ENCODE results near the gene AOPEP. TPM values are rescaled to one million over a fixed set of nuclear protein-coding genes. Genes with fewer than 3 reads are reported as not detected.
A peak's percentile ranks its signal among the peaks of the same experiment; 100 is the strongest.

Gene AOPEP
- total RNA-seq, 1 donor from 2014 or later: 75.3 TPM

DNA sequence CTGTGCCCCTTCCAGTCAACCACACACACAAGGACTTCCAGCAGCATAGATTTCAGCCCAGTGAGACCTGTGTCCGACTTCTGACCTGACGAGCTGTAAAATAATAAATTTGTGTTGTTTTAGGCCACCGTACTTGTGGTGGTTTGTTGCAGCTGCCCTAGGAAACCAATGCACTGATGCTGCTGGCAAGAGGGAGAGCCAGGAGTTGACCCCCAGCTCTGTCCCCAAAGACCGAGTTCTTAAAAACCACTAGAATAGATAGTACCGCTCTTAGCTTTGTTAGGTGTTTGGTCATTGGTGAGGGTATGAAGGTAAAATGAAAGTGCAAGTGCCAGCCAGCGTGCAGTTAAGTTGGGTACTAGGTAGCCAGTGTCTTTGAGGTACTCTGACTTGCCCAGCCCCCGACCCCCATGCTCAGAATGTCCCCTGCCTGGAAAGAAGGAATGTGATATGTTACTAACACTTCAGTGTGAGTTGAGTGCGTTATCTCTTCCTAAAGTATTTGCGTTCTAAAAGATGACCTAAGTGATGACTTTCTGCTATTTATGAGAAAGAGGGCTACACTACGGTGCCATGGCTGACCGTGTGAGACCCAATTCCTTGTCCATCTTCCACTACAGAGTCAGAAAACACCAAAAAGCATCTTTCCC lies 185.6 kb downstream of the AOPEP start:
- H3K9ac ChIP-seq (ENCODE audit: low read length): peak overlapping the region; percentile 57
- H3K4me2 ChIP-seq (ENCODE audit: low read length): peak overlapping the region; percentile 62

DNA sequence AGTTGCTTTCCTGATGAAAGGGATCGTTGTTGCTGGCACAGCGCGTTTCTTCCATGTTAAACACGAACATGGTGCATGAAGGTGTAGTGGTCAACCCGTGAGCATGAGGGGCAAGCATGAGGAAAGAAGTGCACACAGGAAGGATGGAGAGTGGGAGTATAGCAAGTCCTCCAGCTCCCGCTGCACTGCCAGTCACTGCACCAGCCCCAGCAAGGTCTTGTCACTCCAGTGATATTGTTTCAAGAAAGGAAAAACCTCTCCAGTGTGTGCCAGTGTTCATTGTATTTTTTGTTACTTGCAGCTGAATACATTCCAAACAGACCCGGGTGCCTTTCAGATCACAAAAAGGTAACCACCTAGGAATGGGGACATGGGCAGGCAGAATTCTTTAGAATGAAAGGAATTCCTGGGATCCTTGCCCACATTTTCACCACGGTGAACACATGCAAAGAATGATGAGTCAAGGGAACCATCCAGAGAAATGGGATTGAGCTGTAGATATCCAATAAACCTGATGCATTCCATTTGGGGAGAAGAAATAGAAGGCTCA lies 186.3 kb downstream of the AOPEP start:
- H3K4me1 Mint-ChIP-seq (ENCODE audit: low read depth, unreplicated experiment): peaks cover 69% of the 10 kb centered on the region
- TF ChIP-seq, protein P1, sequence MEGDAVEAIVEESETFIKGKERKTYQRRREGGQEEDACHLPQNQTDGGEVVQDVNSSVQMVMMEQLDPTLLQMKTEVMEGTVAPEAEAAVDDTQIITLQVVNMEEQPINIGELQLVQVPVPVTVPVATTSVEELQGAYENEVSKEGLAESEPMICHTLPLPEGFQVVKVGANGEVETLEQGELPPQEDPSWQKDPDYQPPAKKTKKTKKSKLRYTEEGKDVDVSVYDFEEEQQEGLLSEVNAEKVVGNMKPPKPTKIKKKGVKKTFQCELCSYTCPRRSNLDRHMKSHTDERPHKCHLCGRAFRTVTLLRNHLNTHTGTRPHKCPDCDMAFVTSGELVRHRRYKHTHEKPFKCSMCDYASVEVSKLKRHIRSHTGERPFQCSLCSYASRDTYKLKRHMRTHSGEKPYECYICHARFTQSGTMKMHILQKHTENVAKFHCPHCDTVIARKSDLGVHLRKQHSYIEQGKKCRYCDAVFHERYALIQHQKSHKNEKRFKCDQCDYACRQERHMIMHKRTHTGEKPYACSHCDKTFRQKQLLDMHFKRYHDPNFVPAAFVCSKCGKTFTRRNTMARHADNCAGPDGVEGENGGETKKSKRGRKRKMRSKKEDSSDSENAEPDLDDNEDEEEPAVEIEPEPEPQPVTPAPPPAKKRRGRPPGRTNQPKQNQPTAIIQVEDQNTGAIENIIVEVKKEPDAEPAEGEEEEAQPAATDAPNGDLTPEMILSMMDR (IDR thresholded peaks at IDR 0.05; ENCODE audit: insufficient read depth, low read depth, low read length): no peak
- no peak for TF ChIP-seq EZH2 (IDR thresholded peaks at IDR 0.05; ENCODE audit: insufficient read depth, low read length)
- Histone ChIP-seq H3K4me1 (ENCODE audit: insufficient read depth, low read length) (peaks cover 40% of the 10 kb centered on the region), H3K4me2 (ENCODE audit: low read length) (peak overlapping the region; percentile 62), H3K79me2 (ENCODE audit: insufficient read depth, low read length) (peaks cover 4% of the 10 kb centered on the region), H2AFZ (ENCODE audit: low read depth, low read length) (no peak overlapping the region), H3K9ac (ENCODE audit: low read length) (peak overlapping the region; percentile 57), H4K20me1 (ENCODE audit: insufficient read depth, low read length) (no peaks in the 10 kb centered on the region), H3K4me3 (ENCODE audit: insufficient read depth, low read depth, low read length) (no peak overlapping the region), H3K9me3 (ENCODE audit: insufficient read depth, low read depth, low read length) (no peaks in the 10 kb centered on the region), H3K27me3 (ENCODE audit: insufficient read depth, low read length) (no peaks in the 10 kb centered on the region), H3K27ac (ENCODE audit: low read depth, low read length) (peak overlapping the region; percentile 84), H3K36me3 (ENCODE audit: insufficient read depth, low read length) (no peaks in the 10 kb centered on the region)
- FAIRE-seq (peak; percentile 82), DNase-seq (ENCODE audit: low read depth) (peak; percentile 95)
- peak overlapping the region; percentile 92 for H3K27ac Mint-ChIP-seq (ENCODE audit: unreplicated experiment)
- H3K9me3 Mint-ChIP-seq (ENCODE audit: unreplicated experiment): peaks cover 7% of the 10 kb centered on the region
- H3K4me3 Mint-ChIP-seq (ENCODE audit: unreplicated experiment): no peak overlapping the region
- H3K27me3 Mint-ChIP-seq (ENCODE audit: low read depth, unreplicated experiment): no peaks in the 10 kb centered on the region
- peaks cover 9% of the 10 kb centered on the region for H3K36me3 Mint-ChIP-seq (ENCODE audit: low read depth, unreplicated experiment)

More for the DNA sequence above, 185.6 kb downstream of the AOPEP start:
- no peaks in the 10 kb centered on the region for H4K20me1 ChIP-seq (ENCODE audit: insufficient read depth, low read length)
- peaks cover 42% of the 10 kb centered on the region for H3K4me1 ChIP-seq (ENCODE audit: insufficient read depth, low read length)
- H3K4me1 Mint-ChIP-seq (ENCODE audit: low read depth, unreplicated experiment): peaks cover 70% of the 10 kb centered on the region
- H3K27ac ChIP-seq (ENCODE audit: low read depth, low read length): peak overlapping the region; percentile 84
- no peaks in the 10 kb centered on the region for H3K27me3 ChIP-seq (ENCODE audit: insufficient read depth, low read length)
- H3K4me3 ChIP-seq (ENCODE audit: insufficient read depth, low read depth, low read length): no peak overlapping the region
- no peaks in the 10 kb centered on the region for H3K36me3 ChIP-seq (ENCODE audit: insufficient read depth, low read length)
- peak overlapping the region; percentile 92 for H3K27ac Mint-ChIP-seq (ENCODE audit: unreplicated experiment)
- FAIRE-seq (no peak), DNase-seq (ENCODE audit: low read depth) (no peak)
- H2AFZ ChIP-seq (ENCODE audit: low read depth, low read length): no peak overlapping the region
- H3K36me3 Mint-ChIP-seq (ENCODE audit: low read depth, unreplicated experiment): peaks cover 7% of the 10 kb centered on the region
- H3K4me3 Mint-ChIP-seq (ENCODE audit: unreplicated experiment): no peak overlapping the region
- H3K9me3 Mint-ChIP-seq (ENCODE audit: unreplicated experiment): peaks cover 7% of the 10 kb centered on the region
- H3K27me3 Mint-ChIP-seq (ENCODE audit: low read depth, unreplicated experiment): no peaks in the 10 kb centered on the region
- peaks cover 4% of the 10 kb centered on the region for H3K79me2 ChIP-seq (ENCODE audit: insufficient read depth, low read length)
- no peaks in the 10 kb centered on the region for H3K9me3 ChIP-seq (ENCODE audit: insufficient read depth, low read depth, low read length)
- TF ChIP-seq, protein P1 (IDR thresholded peaks at IDR 0.05; ENCODE audit: insufficient read depth, low read depth, low read length): no peak
- TF ChIP-seq EZH2 (IDR thresholded peaks at IDR 0.05; ENCODE audit: insufficient read depth, low read length): no peak

DNA sequence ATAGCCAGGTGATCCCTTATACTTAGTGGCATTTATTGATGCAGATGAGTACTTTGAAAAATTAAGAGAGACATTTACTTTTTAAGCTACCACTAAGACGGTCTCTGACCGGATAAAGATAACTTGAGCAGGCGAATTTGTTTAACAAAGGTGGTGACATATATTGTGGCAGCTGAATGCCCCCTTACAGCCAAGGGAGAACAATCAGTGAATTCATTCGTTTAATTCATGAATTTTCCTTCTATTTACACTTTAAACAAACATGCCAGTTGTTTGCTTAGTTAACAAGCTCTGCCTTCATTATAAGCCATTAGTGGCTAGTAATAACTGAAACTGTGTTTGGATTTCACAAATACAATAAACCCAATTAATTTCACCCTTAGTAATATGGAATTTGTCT lies 187.1 kb downstream of the AOPEP start:
- H3K27ac ChIP-seq (ENCODE audit: low read depth, low read length): peak overlapping the region; percentile 84
- H3K4me3 ChIP-seq (ENCODE audit: insufficient read depth, low read depth, low read length): no peak overlapping the region
- H3K36me3 ChIP-seq (ENCODE audit: insufficient read depth, low read length): no peaks in the 10 kb centered on the region
- H3K9me3 Mint-ChIP-seq (ENCODE audit: unreplicated experiment): peaks cover 7% of the 10 kb centered on the region
- H3K27me3 Mint-ChIP-seq (ENCODE audit: low read depth, unreplicated experiment): no peaks in the 10 kb centered on the region
- peaks cover 61% of the 10 kb centered on the region for H3K4me1 Mint-ChIP-seq (ENCODE audit: low read depth, unreplicated experiment)
- H3K4me1 ChIP-seq (ENCODE audit: insufficient read depth, low read length): peaks cover 34% of the 10 kb centered on the region
- peak overlapping the region; percentile 60 for H3K9ac ChIP-seq (ENCODE audit: low read length)
- H4K20me1 ChIP-seq (ENCODE audit: insufficient read depth, low read length): no peaks in the 10 kb centered on the region
- DNase-seq (ENCODE audit: low read depth) (no peak), FAIRE-seq (no peak)
- TF ChIP-seq, protein P1 (IDR thresholded peaks at IDR 0.05; ENCODE audit: insufficient read depth, low read depth, low read length): no peak
- TF ChIP-seq EZH2 (IDR thresholded peaks at IDR 0.05; ENCODE audit: insufficient read depth, low read length): no peak
- no peaks in the 10 kb centered on the region for H3K27me3 ChIP-seq (ENCODE audit: insufficient read depth, low read length)
- H3K9me3 ChIP-seq (ENCODE audit: insufficient read depth, low read depth, low read length): no peaks in the 10 kb centered on the region
- peaks cover 4% of the 10 kb centered on the region for H3K79me2 ChIP-seq (ENCODE audit: insufficient read depth, low read length)
- no peak overlapping the region for H3K4me3 Mint-ChIP-seq (ENCODE audit: unreplicated experiment)
- peak overlapping the region; percentile 92 for H3K27ac Mint-ChIP-seq (ENCODE audit: unreplicated experiment)
- H3K36me3 Mint-ChIP-seq (ENCODE audit: low read depth, unreplicated experiment): peaks cover 9% of the 10 kb centered on the region
- peak overlapping the region; percentile 62 for H3K4me2 ChIP-seq (ENCODE audit: low read length)
- H2AFZ ChIP-seq (ENCODE audit: low read depth, low read length): no peak overlapping the region

Data from astrocyte (in vitro differentiated cells and primary cell).